Heart left ventricle (tissue), 16 donors: Measurements from ENCODE around the gene CDC42EP3. TPM values are rescaled to one million over a fixed set of nuclear protein-coding genes. Genes with fewer than 3 reads are reported as not detected.

ENCODE experiments used
- ATAC-seq, 4 donors: fragments of 200-7000 bp; cut with Tn5 transposase; one replicate each; pipeline ENCODE4 v1.9.1; 2020 to 2022; ENCODE audit warnings: moderate library complexity in 4 of 4, mild to moderate bottlenecking in 3 of 4, moderate number of reproducible peaks in 1 of 4
- DNase-seq, 5 donors: peaks; one replicate each; pipeline ENCODE4 v3.0.0-alpha.2; 2020
- H3K27ac ChIP-seq, 12 donors: fragments of 200-600 bp; sonication (generic) in 4 of 12; one replicate each; pipeline versions ENCODE4 v1.5.0 to v1.8.0; 2016 to 2022; ENCODE audit warnings: mild to moderate bottlenecking in 2 of 12
- H3K27me3 ChIP-seq, 9 donors: fragments of 200-600 bp; sonication (generic) in 2 of 9; one replicate each; pipeline versions ENCODE4 v1.5.1 to v1.8.0; 2016 to 2022; ENCODE audit warnings: mild to moderate bottlenecking in 3 of 9
- H3K36me3 ChIP-seq, 9 donors: fragments of 200-600 bp; sonication (generic) in 2 of 9; one replicate each; pipeline versions ENCODE4 v1.5.0 to v1.8.0; 2018 to 2022; ENCODE audit warnings: mild to moderate bottlenecking in 2 of 9
- H3K4me1 ChIP-seq, 12 donors: fragments of 200-600 bp; sonication (generic) in 4 of 12; one replicate each; pipeline versions ENCODE4 v1.5.0 to v1.8.0; 2016 to 2022; ENCODE audit warnings: mild to moderate bottlenecking in 3 of 12
- H3K4me3 ChIP-seq, 12 donors: fragments of 200-600 bp; sonication (generic) in 4 of 12; one replicate each; pipeline versions ENCODE4 v1.5.0 to v1.8.0; 2017 to 2022; ENCODE audit warnings: mild to moderate bottlenecking in 9 of 12, moderate library complexity in 4 of 12
- H3K9me3 ChIP-seq, 12 donors: fragments of 200-600 bp; sonication (generic) in 4 of 12; one replicate each; pipeline versions ENCODE4 v1.5.0 to v1.8.0; 2016 to 2022; ENCODE audit warnings: mild to moderate bottlenecking in 1 of 12
- POLR2A ChIP-seq, 2 donors: fragments of 450-650 bp; IDR thresholded peaks; one replicate each; pipeline ENCODE4 v1.6.1; 2017; ENCODE audit warnings: antibody characterized with exemption in 2 of 2, mild to moderate bottlenecking in 2 of 2, moderate library complexity in 2 of 2
- WGBS, 4 donors: extraction: QIAGEN DNeasy Blood & Tissue Kit in 2 of 4; methylation state at CpG; one replicate each; pipeline versions ENCODE4 v1.1.5 to v1.1.7; 2013 to 2018; 5-methylcytosine and 5-hydroxymethylcytosine counted together
- intact Hi-C, 10 donors: fragments of 100-400 bp; cut with DNase I; formaldehyde crosslinking; loops; one replicate each; pipeline versions ENCODE4 v1.11.1 to v1.14.2; 2022
- polyA plus RNA-seq, 2 donors: library from polyadenylated mRNA; stranded (reverse); fragments of 200-250 nt; gene quantifications; one replicate each; pipeline ENCODE4 v1.2.3, GENCODE V29; 2013
- total RNA-seq, 9 donors: library from RNA; depleted of rRNA in 2 of 9; stranded (reverse); fragments of >200 nt in 2 of 9; fragmentation: NEBNext Ultra II Directional in 3 of 9; extraction: Animal tissue kit (Norgen Biotek cat#: 25700) in 3 of 9; gene quantifications; one replicate each; pipeline versions ENCODE4 v1.1.0 to v1.2.4, GENCODE V29; 2016 to 2023
- TF ChIP-seq, protein P1 (sequence below), 12 donors: fragments of 200-600 bp; sonication (generic) in 4 of 12; IDR thresholded peaks; one replicate each; pipeline versions ENCODE4 v1.5.0 to v1.8.0; 2018 to 2022; ENCODE audit warnings: antibody characterized with exemption in 12 of 12, mild to moderate bottlenecking in 5 of 12
- donor health status: ischemic (EF 13 %, LVEDD 7.1; RV severe dilation, severe dysfunction).
- donor health status: healthy with polysubstance abuse.
- donor health status: DM: no; HTN: yes; CAD: no.
- donor health status: DM: no; HTN: no; CAD: no.
- donor health status: ischemic (EF 25% LVEDD 6.9; RV normal size, moderate dysfunction).
- donor health status: ischemic (EF 25% LVEDD 5.7; RV mildly dilated, moderate dysfunction).
- donor health status: healthy.
- donor health status: DM: yes; HTN: yes; CAD: no.
- donor health status: ischemic (EF 35%, LVEDD 5.7; RV mildly dilated, moderate dysfunction).
- donor health status: nonischemic (EF 11% LVEDD 7.7; RV severe dilation, severe dysfunction).
- donor health status: DM: yes; HTN: yes; CAD: no.
- donor health status: PGD.
- donor health status: ischemic (EF 29% LVEDD 5.4; RV normal size, mild dysfunction).
- donor health status: nonischemic (EF 23%, LVEDD 6.1; RV moderate dilation, normal function).

CDC42EP3 gene
- total and polyA plus RNA-seq, 11 donors, result 32.5 to 189 (median 111) TPM

- ATAC-seq (no peak), DNase-seq (no peak)
- peaks cover 0 to 18% (median 0%) of the 10 kb centered on the region in 9 donors for H3K36me3 ChIP-seq
- H3K27me3 ChIP-seq, result no peaks in the 10 kb centered on the region
- H3K27ac ChIP-seq, result peak overlapping the region in 9 of 12 donors; percentile 53 to 100 (median 99)
- intact Hi-C loops, result loop anchor here in 3 of 10 donors (10.0 kb wide), 2 partner anchors 207 to 253 kb away; no protein-coding TSS in a partner anchor
- peak overlapping the region in 8 of 12 donors; percentile 67 to 97 (median 92) for H3K4me3 ChIP-seq
- no peaks in the 10 kb centered on the region for H3K9me3 ChIP-seq
- TF ChIP-seq, protein P1, sequence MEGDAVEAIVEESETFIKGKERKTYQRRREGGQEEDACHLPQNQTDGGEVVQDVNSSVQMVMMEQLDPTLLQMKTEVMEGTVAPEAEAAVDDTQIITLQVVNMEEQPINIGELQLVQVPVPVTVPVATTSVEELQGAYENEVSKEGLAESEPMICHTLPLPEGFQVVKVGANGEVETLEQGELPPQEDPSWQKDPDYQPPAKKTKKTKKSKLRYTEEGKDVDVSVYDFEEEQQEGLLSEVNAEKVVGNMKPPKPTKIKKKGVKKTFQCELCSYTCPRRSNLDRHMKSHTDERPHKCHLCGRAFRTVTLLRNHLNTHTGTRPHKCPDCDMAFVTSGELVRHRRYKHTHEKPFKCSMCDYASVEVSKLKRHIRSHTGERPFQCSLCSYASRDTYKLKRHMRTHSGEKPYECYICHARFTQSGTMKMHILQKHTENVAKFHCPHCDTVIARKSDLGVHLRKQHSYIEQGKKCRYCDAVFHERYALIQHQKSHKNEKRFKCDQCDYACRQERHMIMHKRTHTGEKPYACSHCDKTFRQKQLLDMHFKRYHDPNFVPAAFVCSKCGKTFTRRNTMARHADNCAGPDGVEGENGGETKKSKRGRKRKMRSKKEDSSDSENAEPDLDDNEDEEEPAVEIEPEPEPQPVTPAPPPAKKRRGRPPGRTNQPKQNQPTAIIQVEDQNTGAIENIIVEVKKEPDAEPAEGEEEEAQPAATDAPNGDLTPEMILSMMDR (IDR thresholded peaks at IDR 0.05), result no peak
- no peak for TF ChIP-seq POLR2A (IDR thresholded peaks at IDR 0.05)
- H3K4me1 ChIP-seq, result peaks cover 2 to 83% (median 42%) of the 10 kb centered on the region in 12 donors
- 51 to 62% (median 57%) methylated on average over 2 of the region's 2 CpGs for WGBS, 4 donors
Measured at GRCh38 chr2:37667704-37668103, 3.7 kb downstream of the CDC42EP3 start.

- Histone ChIP-seq H3K27ac (peak overlapping the region in 9 of 12 donors; percentile 43 to 100 (median 97)), H3K36me3 (peaks cover 0 to 20% (median 0%) of the 10 kb centered on the region in 9 donors), H3K4me3 (peak overlapping the region in 8 of 12 donors; percentile 5 to 97 (median 82)), H3K27me3 (no peaks in the 10 kb centered on the region), H3K9me3 (no peaks in the 10 kb centered on the region), H3K4me1 (peaks cover 10 to 89% (median 48%) of the 10 kb centered on the region in 12 donors)
- WGBS, 4 donors, result 33 to 64% (median 47%) methylated on average over 2 of the region's 2 CpGs
- TF ChIP-seq POLR2A (IDR thresholded peaks at IDR 0.05), result no peak
- TF ChIP-seq, protein P1 (IDR thresholded peaks at IDR 0.05), result no peak
- ATAC-seq, result no peak
- intact Hi-C loops, result loop anchor here in 3 of 10 donors (10.0 kb wide), 2 partner anchors 208 to 252 kb away; no protein-coding TSS in a partner anchor
- DNase-seq, result no peak
Measured at GRCh38 chr2:37666772-37667171, 4.7 kb downstream of the CDC42EP3 start.

DNA sequence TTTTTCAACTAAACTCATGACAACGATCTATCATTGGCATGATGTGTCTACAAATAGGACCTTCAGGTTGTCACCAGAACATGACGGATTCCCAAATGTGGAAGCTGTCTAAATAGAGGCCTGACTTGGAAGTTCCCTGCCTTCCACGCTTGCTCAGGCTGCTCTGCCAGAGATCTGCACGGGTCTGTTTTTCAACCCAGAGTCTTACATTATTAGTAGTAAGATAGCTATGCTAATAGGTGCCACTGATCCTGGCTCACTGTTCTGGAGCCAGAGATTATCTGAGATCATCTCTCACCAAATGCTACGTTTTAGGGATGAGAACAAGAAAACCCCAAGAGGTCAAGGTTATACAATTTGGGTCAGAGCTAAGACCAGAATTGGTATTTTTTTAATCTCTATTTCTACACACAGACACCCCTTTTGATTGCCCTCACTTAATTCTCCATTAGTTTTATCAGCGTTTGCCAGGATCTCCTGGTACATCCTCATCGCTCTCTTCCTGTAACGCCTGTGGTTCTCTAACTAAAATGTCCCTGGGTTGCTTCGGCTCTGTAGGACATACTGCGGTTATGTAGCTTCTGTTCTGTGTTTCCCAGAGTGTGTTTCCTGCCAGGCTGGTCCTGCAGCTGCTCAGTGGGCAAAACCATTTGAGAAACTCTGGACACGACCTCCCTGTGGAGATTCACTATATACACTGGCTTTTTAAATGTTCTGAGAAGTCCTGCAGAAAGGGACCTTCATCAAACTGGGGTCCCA is 5.7 kb downstream of the CDC42EP3 start:
- Histone ChIP-seq H3K36me3 (peaks cover 0 to 20% (median 0%) of the 10 kb centered on the region in 9 donors), H3K9me3 (no peaks in the 10 kb centered on the region), H3K4me1 (peaks cover 11 to 98% (median 56%) of the 10 kb centered on the region in 12 donors), H3K4me3 (peak overlapping the region in 4 of 12 donors; percentile 8 to 94 (median 38)), H3K27ac (peak overlapping the region; percentile 7 to 100 (median 65)), H3K27me3 (no peaks in the 10 kb centered on the region)
- TF ChIP-seq POLR2A (IDR thresholded peaks at IDR 0.05), result no peak
- TF ChIP-seq, protein P1 (IDR thresholded peaks at IDR 0.05), result no peak
- intact Hi-C loops, result loop anchor here in 3 of 10 donors (10.0 kb wide), 2 partner anchors 209 to 251 kb away; no protein-coding TSS in a partner anchor
- 40 to 54% (median 47%) methylated on average over 11 of the region's 11 CpGs for WGBS, 4 donors
- ATAC-seq, result peak in 2 of 4 donors; percentile 28 to 35
- DNase-seq, result no peak

DNA sequence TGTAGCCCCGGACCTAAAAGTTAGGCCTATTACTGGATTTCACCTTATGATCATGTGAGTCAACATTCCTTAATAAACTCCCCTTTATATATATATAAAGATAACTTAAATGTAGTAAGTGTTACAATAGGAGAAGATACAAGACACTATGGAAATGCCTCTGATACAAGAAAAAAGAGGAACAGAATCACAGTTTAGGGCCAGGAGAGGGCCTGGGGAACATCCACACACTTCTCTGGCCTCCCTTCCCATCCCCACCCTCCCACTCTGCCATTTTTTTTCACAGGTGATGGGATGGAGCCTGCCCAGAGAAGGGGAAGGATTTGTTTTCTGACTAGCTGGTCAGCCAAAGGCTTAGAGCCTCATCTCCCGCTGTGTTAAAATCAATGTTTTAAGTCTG is 6.4 kb downstream of the CDC42EP3 start:
- Histone ChIP-seq H3K4me1 (peaks cover 15 to 99% (median 62%) of the 10 kb centered on the region in 12 donors), H3K4me3 (no peak overlapping the region), H3K27me3 (no peaks in the 10 kb centered on the region), H3K27ac (peak overlapping the region in 11 of 12 donors; percentile 7 to 100 (median 68)), H3K9me3 (no peaks in the 10 kb centered on the region), H3K36me3 (peaks cover 0 to 24% (median 0%) of the 10 kb centered on the region in 9 donors)
- DNase-seq (no peak), ATAC-seq (no peak)
- TF ChIP-seq, protein P1 (IDR thresholded peaks at IDR 0.05), result no peak
- no peak for TF ChIP-seq POLR2A (IDR thresholded peaks at IDR 0.05)
- intact Hi-C loops, result loop anchor here in 3 of 10 donors (10.0 kb wide), 2 partner anchors 210 to 250 kb away; no protein-coding TSS in a partner anchor
- 63 to 83% (median 81%) methylated on average over 2 of the region's 2 CpGs for WGBS, 4 donors
